ENCODE measurements around the gene ELAVL4. TPM values are rescaled to one million over a fixed set of nuclear protein-coding genes. Genes with fewer than 3 reads are reported as not detected.

The ELAVL4 gene
- total and polyA plus RNA-seq, 9 donors = not detected

DNA sequence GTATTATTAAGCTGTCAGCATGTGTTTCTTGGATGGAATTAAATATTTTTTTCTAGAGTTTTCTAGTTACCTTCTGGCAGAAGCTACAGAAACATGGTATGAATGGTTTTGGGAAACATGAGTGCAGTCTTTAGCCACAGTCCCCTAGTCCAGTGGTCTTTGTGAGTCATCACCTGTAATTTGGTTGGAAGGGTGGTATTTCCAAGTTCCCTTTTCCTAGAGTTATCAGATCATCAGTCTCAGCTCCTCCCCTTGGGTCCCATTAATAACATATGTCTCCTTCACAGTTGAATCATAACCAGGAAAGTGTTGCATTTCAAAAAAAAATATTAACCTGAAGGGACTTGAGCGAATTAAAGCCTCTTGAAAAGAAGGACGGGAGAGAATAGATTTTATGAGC lies 27.0 kb downstream of the ELAVL4 start:
- no peaks in the 10 kb centered on the region for H3K4me1 ChIP-seq (ENCODE audit: insufficient read depth)
- no peaks in the 10 kb centered on the region for H3K27me3 ChIP-seq
- TF ChIP-seq EP300 (IDR thresholded peaks at IDR 0.05) (no peak), POLR2A (IDR thresholded peaks at IDR 0.05) (no peak)
- TF ChIP-seq, protein P1, sequence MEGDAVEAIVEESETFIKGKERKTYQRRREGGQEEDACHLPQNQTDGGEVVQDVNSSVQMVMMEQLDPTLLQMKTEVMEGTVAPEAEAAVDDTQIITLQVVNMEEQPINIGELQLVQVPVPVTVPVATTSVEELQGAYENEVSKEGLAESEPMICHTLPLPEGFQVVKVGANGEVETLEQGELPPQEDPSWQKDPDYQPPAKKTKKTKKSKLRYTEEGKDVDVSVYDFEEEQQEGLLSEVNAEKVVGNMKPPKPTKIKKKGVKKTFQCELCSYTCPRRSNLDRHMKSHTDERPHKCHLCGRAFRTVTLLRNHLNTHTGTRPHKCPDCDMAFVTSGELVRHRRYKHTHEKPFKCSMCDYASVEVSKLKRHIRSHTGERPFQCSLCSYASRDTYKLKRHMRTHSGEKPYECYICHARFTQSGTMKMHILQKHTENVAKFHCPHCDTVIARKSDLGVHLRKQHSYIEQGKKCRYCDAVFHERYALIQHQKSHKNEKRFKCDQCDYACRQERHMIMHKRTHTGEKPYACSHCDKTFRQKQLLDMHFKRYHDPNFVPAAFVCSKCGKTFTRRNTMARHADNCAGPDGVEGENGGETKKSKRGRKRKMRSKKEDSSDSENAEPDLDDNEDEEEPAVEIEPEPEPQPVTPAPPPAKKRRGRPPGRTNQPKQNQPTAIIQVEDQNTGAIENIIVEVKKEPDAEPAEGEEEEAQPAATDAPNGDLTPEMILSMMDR (IDR thresholded peaks at IDR 0.05) = no peak
- DNase-seq = no peak
- intact Hi-C loops (cut with DNase I) = no loop called here
- no peaks in the 10 kb centered on the region for H3K9me3 ChIP-seq
- WGBS, 3 donors = 67 to 75% (median 69%) methylated on average over 2 of the region's 2 CpGs
- H3K36me3 ChIP-seq = no peaks in the 10 kb centered on the region
- H3K27ac ChIP-seq = no peak overlapping the region
- H3K4me3 ChIP-seq = no peak overlapping the region

DNA sequence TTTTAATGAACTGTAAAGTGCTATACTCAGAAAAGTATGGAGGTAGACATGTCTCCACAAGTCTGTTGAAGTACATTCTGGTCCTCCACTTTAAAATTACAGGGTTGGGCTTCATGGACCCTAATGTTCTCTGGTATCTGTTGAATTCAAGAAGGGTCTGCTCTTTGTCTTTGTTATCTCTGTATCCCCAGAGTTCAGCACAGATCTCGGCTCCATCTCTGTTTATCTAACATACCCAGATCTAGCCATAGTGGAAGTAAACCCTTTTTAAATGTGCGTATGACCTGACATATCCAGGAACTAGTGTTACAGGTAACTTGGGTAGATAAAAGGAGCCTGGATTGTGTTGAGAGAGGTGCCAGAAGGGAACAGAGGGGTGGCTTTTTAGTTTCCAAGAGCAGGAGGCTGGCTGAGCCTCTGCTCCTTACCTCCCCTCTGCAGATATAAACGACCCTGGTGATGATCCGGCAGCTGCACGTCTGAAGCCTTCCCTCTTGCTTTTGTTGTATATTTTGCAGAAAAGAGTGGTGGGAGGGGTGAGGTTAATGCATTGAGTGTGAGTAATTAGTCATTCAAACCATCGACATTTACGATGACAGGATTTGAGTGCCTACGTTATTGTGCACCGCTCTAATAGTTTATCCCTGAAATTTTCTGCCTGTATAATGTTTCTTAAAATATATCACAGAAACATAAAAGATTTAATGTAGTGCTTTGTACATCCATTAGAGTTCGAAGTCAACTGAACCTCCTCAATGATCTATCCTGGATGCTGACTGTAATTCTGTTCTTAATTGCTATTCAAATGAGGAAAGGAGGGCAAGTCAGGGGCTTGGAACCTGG lies 30.8 kb downstream of the ELAVL4 start:
- Histone ChIP-seq H3K36me3 (no peaks in the 10 kb centered on the region), H3K27ac (no peak overlapping the region), H3K9me3 (no peaks in the 10 kb centered on the region), H3K4me3 (no peak overlapping the region), H3K27me3 (no peaks in the 10 kb centered on the region), H3K4me1 (ENCODE audit: insufficient read depth) (no peaks in the 10 kb centered on the region)
- DNase-seq = no peak
- TF ChIP-seq, protein P1 (IDR thresholded peaks at IDR 0.05) = no peak
- TF ChIP-seq EP300 (IDR thresholded peaks at IDR 0.05) = no peak
- no peak for TF ChIP-seq POLR2A (IDR thresholded peaks at IDR 0.05)
- intact Hi-C loops (cut with DNase I) = no loop called here
- WGBS, 3 donors = 49 to 55% (median 49%) methylated on average over 10 of the region's 10 CpGs

DNA sequence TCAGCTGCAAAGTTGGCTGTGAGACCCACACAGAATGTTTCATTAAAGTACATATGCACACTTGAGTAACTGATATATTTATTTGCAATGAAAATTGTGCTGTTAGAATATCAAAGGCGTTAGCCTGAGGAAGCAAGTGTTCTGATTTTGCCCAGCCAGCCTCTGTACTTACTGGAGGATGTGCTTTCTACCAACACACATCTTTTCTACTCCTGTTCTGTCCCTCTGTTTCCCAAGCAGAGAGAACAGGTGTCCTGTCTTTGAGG lies 31.4 kb downstream of the ELAVL4 start:
- TF ChIP-seq EP300 (IDR thresholded peaks at IDR 0.05) (no peak), POLR2A (IDR thresholded peaks at IDR 0.05) (no peak)
- TF ChIP-seq, protein P1 (IDR thresholded peaks at IDR 0.05) = no peak
- no peaks in the 10 kb centered on the region for H3K4me1 ChIP-seq (ENCODE audit: insufficient read depth)
- H3K27me3 ChIP-seq = no peaks in the 10 kb centered on the region
- H3K9me3 ChIP-seq = no peaks in the 10 kb centered on the region
- H3K27ac ChIP-seq = no peak overlapping the region
- DNase-seq = no peak
- intact Hi-C loops (cut with DNase I) = no loop called here
- no peak overlapping the region for H3K4me3 ChIP-seq
- 63 to 79% (median 76%) methylated on average over 1 of the region's 1 CpG for WGBS, 3 donors
- H3K36me3 ChIP-seq = no peaks in the 10 kb centered on the region

DNA sequence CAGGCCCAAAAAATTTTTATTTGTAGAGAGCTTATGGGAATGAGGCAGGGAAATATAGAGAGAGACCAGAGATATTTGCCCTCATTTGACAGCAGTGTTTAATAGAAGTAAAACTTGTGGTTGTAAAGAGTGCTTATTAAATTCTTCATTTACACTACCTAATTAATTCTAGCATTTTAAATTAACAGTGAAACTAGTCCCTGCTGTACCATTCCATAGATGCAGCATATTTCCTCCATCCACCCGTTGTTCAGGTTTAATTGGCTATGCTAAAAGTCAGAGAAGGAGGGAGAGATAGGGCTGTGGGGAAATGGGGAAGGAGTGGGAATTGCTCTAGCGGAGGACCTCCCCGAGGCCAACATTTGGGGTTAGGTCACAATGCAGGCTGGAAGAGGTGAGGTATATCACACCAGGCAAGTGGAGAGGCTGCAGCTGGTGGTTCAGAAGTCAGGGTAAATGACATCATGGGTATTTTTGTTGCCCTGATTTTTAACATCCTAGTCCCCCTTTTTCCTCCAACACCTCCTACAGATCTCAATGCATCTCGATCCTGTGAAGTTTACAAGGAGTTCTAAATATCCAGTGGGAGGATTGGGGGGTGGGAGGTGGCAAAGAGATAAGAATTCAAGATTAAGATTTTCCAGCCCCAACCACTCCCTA lies 38.6 kb downstream of the ELAVL4 start:
- TF ChIP-seq, protein P1 (IDR thresholded peaks at IDR 0.05) = no peak
- TF ChIP-seq EP300 (IDR thresholded peaks at IDR 0.05) (no peak), POLR2A (IDR thresholded peaks at IDR 0.05) (no peak)
- H3K4me1 ChIP-seq (ENCODE audit: insufficient read depth) = no peaks in the 10 kb centered on the region
- DNase-seq = no peak
- H3K36me3 ChIP-seq = no peaks in the 10 kb centered on the region
- H3K9me3 ChIP-seq = no peaks in the 10 kb centered on the region
- intact Hi-C loops (cut with DNase I) = loop anchor here in 1 of 4 donors (5.0 kb wide), 1 partner anchor 985 kb away; no protein-coding TSS in a partner anchor
- WGBS, 3 donors = 27 to 35% (median 29%) methylated on average over 4 of the region's 4 CpGs
- H3K27me3 ChIP-seq = no peaks in the 10 kb centered on the region
- no peak overlapping the region for H3K27ac ChIP-seq
- no peak overlapping the region for H3K4me3 ChIP-seq

All from ovary (tissue), 9 donors.